Ectodermal cell (in vitro differentiated cells): ENCODE measurements around the gene C1orf232.

Experiments used
- H3K27ac ChIP-seq: 2 replicates; pipeline ENCODE4 v1.7.0; 2013; ENCODE audit warnings: mild to moderate bottlenecking, low read depth, low read length; ENCODE audit not compliant: insufficient read depth, poor library complexity, severe bottlenecking
- H3K27me3 ChIP-seq: 2 replicates; pipeline ENCODE4 v1.7.0; 2013; ENCODE audit warnings: mild to moderate bottlenecking, low read length; ENCODE audit not compliant: insufficient read depth, control insufficient read depth, poor library complexity, severe bottlenecking
- H3K36me3 ChIP-seq: one replicate; pipeline ENCODE4 v1.7.0; 2013; ENCODE audit warnings: low read length; ENCODE audit not compliant: control insufficient read depth, insufficient read depth
- H3K4me1 ChIP-seq: one replicate; pipeline ENCODE4 v1.7.0; 2013; ENCODE audit warnings: low read length; ENCODE audit not compliant: control insufficient read depth, insufficient read depth
- H3K4me3 ChIP-seq: 2 replicates; pipeline ENCODE4 v1.7.0; 2013; ENCODE audit warnings: low read depth, low read length, control low read depth; ENCODE audit not compliant: insufficient read depth
- H3K9me3 ChIP-seq: 2 replicates; pipeline ENCODE4 v1.7.0; 2013; ENCODE audit warnings: mild to moderate bottlenecking, low read length, moderate library complexity; ENCODE audit not compliant: control insufficient read depth
- WGBS, 2 experiments: methylation state at CpG; one replicate each; pipeline ENCODE4 v1.1.7; 2013; ENCODE audit warnings: missing lambda C conversion rate in 2 of 2; 5-methylcytosine and 5-hydroxymethylcytosine counted together

The C1orf232 gene

DNA sequence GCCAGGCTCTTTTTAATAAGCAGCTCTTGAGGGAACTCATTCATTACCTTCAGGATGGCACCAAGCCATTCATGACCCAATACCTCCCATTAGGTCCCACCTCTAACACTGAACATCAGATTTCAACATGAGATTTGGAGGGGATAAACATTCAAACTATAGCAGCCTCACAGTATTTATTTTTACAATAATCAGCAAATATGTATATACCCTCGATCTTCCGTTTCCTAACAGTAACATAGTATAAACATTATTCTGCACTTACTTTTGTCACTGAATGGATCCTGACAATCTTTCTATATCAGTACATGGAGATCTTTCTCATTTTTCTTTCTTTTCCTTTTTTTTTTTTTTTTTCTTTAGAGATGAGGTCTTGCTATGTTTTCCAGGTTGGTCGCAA is 27.0 kb upstream of the C1orf232 start:
- no peaks in the 10 kb centered on the region for H3K36me3 ChIP-seq
- H3K27me3 ChIP-seq = no peaks in the 10 kb centered on the region
- H3K27ac ChIP-seq = no peak overlapping the region
- H3K4me1 ChIP-seq = peaks cover 4% of the 10 kb centered on the region
- no peaks in the 10 kb centered on the region for H3K9me3 ChIP-seq
- no peak overlapping the region for H3K4me3 ChIP-seq
- 90 to 99% methylated on average over 3 of the region's 3 CpGs for WGBS, 2 experiments

DNA sequence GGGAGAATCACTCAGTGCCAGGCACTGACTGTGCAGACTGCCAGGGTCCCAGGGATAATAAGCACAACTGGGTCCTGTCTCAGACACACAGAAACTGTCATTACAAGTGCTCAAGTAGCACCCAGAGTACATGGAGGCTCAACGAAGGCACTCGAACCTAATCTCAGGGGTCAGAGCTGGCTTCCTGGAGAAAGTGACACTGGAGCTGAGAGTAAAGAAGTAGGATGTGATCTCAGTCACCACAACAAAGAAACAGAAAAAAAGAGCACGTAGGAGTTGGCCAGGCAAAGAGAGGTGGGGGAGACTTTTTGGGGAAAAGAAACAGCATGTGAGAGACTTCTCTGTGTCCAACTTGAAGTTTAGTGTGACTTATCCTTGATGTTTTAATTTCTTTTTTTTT is 23.0 kb upstream of the C1orf232 start:
- 88 to 92% methylated on average over 3 of the region's 3 CpGs for WGBS, 2 experiments
- H3K36me3 ChIP-seq = no peaks in the 10 kb centered on the region
- H3K4me1 ChIP-seq = peaks cover 15% of the 10 kb centered on the region
- H3K27me3 ChIP-seq = no peaks in the 10 kb centered on the region
- H3K27ac ChIP-seq = no peak overlapping the region
- no peaks in the 10 kb centered on the region for H3K9me3 ChIP-seq
- no peak overlapping the region for H3K4me3 ChIP-seq

DNA sequence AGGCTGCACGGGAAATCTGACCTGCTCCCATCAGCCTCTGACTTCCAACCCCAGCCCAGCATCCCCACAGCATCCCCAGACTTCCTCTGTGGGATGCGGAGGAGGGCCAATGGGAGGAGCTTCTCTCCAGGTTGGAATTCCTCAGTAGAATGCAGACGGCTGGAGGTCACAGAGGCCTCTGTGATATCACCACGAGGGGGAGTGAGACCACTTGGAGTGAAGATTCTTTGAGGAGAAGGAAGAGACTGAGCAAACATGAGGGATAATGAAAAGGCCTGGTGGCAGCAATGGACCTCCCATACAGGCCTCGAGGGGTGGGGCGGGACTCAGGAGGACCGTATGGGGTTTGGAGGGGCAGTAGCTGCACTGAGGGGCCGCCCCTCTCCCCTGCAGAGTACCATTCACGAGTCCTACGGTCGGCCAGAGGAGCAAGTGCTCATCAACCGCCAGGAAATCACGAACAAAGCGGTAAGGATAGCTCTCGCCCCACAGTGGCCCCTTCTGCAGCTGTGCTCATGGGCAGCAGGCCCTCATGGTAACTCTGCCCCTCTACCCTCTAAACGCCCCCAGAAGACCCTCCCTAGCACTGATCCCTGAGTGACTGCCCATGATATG is 21.7 kb upstream of the C1orf232 start, which contains the start of gene CATSPER4:
Gene CATSPER4 (plus strand): TSS at position 230 of the 615 bp plus-strand sequence. CDS start 26 bp downstream, at position 256.
- no peaks in the 10 kb centered on the region for H3K9me3 ChIP-seq

DNA sequence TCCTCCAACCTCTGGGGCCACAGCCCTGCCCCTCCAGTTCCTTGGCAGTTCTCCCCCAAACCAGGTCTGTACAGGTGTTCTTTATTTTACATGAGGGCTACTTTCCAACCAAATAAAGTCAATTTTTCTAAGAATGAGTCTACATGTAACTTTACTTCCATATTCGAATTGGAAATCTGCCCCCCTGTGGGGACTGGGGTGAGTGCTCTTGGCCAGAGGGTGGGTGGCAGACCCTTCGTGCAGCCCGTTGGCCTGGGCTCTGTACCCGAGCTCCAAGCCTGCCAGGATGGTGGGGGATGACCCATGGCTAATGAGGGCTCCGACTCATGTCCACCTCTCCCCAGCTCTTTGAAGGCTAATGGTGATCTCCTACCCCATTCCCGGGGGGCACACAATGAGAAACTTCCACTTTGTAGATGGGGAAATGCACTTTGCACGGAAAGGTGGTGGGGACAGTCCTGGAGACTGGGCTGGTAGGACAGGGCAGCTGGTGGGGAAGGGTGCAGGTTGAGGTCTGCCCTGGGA is 21.1 kb upstream of the C1orf232 start:
- H3K4me1 ChIP-seq = peaks cover 15% of the 10 kb centered on the region
- H3K27ac ChIP-seq = no peak overlapping the region
- H3K27me3 ChIP-seq = no peaks in the 10 kb centered on the region
- no peak overlapping the region for H3K4me3 ChIP-seq
- no peaks in the 10 kb centered on the region for H3K9me3 ChIP-seq
- no peaks in the 10 kb centered on the region for H3K36me3 ChIP-seq
- WGBS, 2 experiments = 88 to 93% methylated on average over 7 of the region's 7 CpGs

More for the DNA sequence above, 21.7 kb upstream of the C1orf232 start, which contains the start of gene CATSPER4:
- Histone ChIP-seq H3K4me1 (peaks cover 15% of the 10 kb centered on the region), H3K36me3 (no peaks in the 10 kb centered on the region), H3K27me3 (no peaks in the 10 kb centered on the region), H3K4me3 (no peak within 1 kb of the TSS), H3K27ac (peak within 1 kb of the TSS; percentile 16)
- WGBS, 2 experiments = 19% methylated on average over 16 of the region's 16 CpGs

GRCh38 chr1:26189331-26189730 is 20.6 kb upstream of the C1orf232 start:
- 88 to 92% methylated on average over 6 of the region's 6 CpGs for WGBS, 2 experiments

DNA sequence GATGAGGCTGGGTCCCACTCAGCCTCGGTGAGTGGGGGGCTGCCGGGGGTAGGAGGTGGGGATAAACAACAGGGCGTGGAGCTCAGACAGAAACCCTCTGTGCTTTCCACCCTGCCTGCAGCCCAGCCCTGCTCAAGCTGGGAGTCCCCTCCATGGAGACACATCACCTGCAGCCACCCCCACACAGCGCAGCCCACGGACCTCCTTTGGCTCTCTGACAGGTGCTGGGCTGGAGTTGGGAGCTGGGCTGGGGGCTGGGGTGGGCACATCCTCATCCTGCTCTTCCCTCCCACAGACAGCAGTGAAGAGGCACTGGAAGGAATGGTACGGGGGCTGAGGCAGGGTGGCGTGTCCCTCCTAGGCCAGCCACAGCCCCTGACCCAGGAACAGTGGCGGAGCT is 19.7 kb upstream of the C1orf232 start:
- Histone ChIP-seq H3K36me3 (no peaks in the 10 kb centered on the region), H3K4me3 (no peak overlapping the region), H3K9me3 (no peaks in the 10 kb centered on the region), H3K27ac (no peak overlapping the region), H3K4me1 (peaks cover 15% of the 10 kb centered on the region), H3K27me3 (no peaks in the 10 kb centered on the region)
- 96 to 97% methylated on average over 8 of the region's 8 CpGs for WGBS, 2 experiments

More at GRCh38 chr1:26189331-26189730, 20.6 kb upstream of the C1orf232 start:
- Histone ChIP-seq H3K9me3 (no peaks in the 10 kb centered on the region), H3K36me3 (no peaks in the 10 kb centered on the region), H3K27ac (no peak overlapping the region), H3K4me3 (no peak overlapping the region), H3K4me1 (peaks cover 15% of the 10 kb centered on the region), H3K27me3 (no peaks in the 10 kb centered on the region)

GRCh38 chr1:26187882-26188281 is 19.1 kb upstream of the C1orf232 start:
- WGBS, 2 experiments = 88 to 96% methylated on average over 6 of the region's 6 CpGs
- Histone ChIP-seq H3K4me1 (peaks cover 15% of the 10 kb centered on the region), H3K27ac (no peak overlapping the region), H3K9me3 (no peaks in the 10 kb centered on the region), H3K4me3 (no peak overlapping the region), H3K36me3 (no peaks in the 10 kb centered on the region), H3K27me3 (no peaks in the 10 kb centered on the region)

GRCh38 chr1:26184883-26185282 is 16.1 kb upstream of the C1orf232 start:
- WGBS, 2 experiments = 95% methylated on average over 21 of the region's 21 CpGs
- Histone ChIP-seq H3K4me3 (no peak overlapping the region), H3K9me3 (no peaks in the 10 kb centered on the region), H3K27me3 (no peaks in the 10 kb centered on the region), H3K4me1 (peaks cover 1% of the 10 kb centered on the region), H3K36me3 (no peaks in the 10 kb centered on the region), H3K27ac (no peak overlapping the region)

GRCh38 chr1:26184086-26184485 is 15.3 kb upstream of the C1orf232 start:
- H3K36me3 ChIP-seq = no peaks in the 10 kb centered on the region
- no peaks in the 10 kb centered on the region for H3K27me3 ChIP-seq
- H3K9me3 ChIP-seq = no peaks in the 10 kb centered on the region
- H3K27ac ChIP-seq = no peak overlapping the region
- 91 to 93% methylated on average over 7 of the region's 7 CpGs for WGBS, 2 experiments
- no peak overlapping the region for H3K4me3 ChIP-seq
- H3K4me1 ChIP-seq = no peaks in the 10 kb centered on the region

DNA sequence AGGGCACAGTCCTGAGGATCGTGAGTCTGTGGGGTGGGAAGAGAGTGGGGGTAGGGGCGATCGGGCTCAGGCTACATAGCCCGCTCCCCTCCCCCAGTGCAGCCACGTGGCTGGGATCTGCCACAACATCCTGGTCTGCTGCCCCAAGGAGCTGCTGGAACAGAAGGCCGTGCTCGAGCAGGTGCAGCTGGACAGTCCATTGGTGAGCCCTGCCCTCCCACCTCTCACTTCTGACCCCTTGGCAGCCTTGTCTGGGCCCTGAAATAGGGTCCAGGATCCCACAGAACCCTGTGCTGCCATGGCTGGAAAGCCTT is 13.6 kb upstream of the C1orf232 start:
- 83 to 88% methylated on average over 7 of the region's 7 CpGs for WGBS, 2 experiments
- Histone ChIP-seq H3K4me3 (no peak overlapping the region), H3K27me3 (no peaks in the 10 kb centered on the region), H3K27ac (no peak overlapping the region), H3K9me3 (no peaks in the 10 kb centered on the region), H3K36me3 (no peaks in the 10 kb centered on the region), H3K4me1 (no peaks in the 10 kb centered on the region)
